Heart left ventricle (tissue), 13 donors: ENCODE measurements around the gene FAM9A.

Experiments
- POLR2A ChIP-seq, 2 donors: fragments of 450-650 bp; IDR thresholded peaks; one replicate each; pipeline ENCODE4 v1.6.1; 2017; ENCODE audit warnings: antibody characterized with exemption in 2 of 2, mild to moderate bottlenecking in 2 of 2, moderate library complexity in 2 of 2
- TF ChIP-seq, protein P1 (sequence below), 12 donors: fragments of 200-600 bp; sonication (generic) in 4 of 12; IDR thresholded peaks; one replicate each; pipeline versions ENCODE4 v1.5.0 to v1.8.0; 2018 to 2022; ENCODE audit warnings: antibody characterized with exemption in 12 of 12, mild to moderate bottlenecking in 5 of 12
- donor health status: ischemic (EF 13 %, LVEDD 7.1; RV severe dilation, severe dysfunction).
- donor health status: DM: no; HTN: yes; CAD: no.
- donor health status: DM: no; HTN: no; CAD: no.
- donor health status: ischemic (EF 25% LVEDD 6.9; RV normal size, moderate dysfunction).
- donor health status: ischemic (EF 25% LVEDD 5.7; RV mildly dilated, moderate dysfunction).
- donor health status: ischemic (EF 35%, LVEDD 5.7; RV mildly dilated, moderate dysfunction).
- donor health status: nonischemic (EF 11% LVEDD 7.7; RV severe dilation, severe dysfunction).
- donor health status: DM: yes; HTN: yes; CAD: no.
- donor health status: PGD.
- donor health status: ischemic (EF 29% LVEDD 5.4; RV normal size, mild dysfunction).
- donor health status: nonischemic (EF 23%, LVEDD 6.1; RV moderate dilation, normal function).

- TF ChIP-seq, protein P1, sequence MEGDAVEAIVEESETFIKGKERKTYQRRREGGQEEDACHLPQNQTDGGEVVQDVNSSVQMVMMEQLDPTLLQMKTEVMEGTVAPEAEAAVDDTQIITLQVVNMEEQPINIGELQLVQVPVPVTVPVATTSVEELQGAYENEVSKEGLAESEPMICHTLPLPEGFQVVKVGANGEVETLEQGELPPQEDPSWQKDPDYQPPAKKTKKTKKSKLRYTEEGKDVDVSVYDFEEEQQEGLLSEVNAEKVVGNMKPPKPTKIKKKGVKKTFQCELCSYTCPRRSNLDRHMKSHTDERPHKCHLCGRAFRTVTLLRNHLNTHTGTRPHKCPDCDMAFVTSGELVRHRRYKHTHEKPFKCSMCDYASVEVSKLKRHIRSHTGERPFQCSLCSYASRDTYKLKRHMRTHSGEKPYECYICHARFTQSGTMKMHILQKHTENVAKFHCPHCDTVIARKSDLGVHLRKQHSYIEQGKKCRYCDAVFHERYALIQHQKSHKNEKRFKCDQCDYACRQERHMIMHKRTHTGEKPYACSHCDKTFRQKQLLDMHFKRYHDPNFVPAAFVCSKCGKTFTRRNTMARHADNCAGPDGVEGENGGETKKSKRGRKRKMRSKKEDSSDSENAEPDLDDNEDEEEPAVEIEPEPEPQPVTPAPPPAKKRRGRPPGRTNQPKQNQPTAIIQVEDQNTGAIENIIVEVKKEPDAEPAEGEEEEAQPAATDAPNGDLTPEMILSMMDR (IDR thresholded peaks at IDR 0.05): no peak
- TF ChIP-seq POLR2A (IDR thresholded peaks at IDR 0.05): no peak
Observed at GRCh38 chrX:8760021-8760420, 41.2 kb downstream of the FAM9A start.
